ENCODE results near the gene KLHL18.
"Not testable (repeated sequence)": the region's sequence is repeated elsewhere in the genome, so short reads cannot be mapped to it uniquely, and the experiment has no call there.

The KLHL18 gene

GRCh38 chr3:47282424-47283192, at the start of gene KLHL18, which contains the start of gene KIF9:
Gene KLHL18, plus strand, starts transcription at chr3:47282944. Its CDS starts 22 bp downstream, at chr3:47282966.
Gene KIF9, minus strand, starts transcription at chr3:47282799. Its CDS starts 5,425 bp downstream, at chr3:47277374.
- peak; percentile 99 for DNase-seq

- DNase-seq, result no peak
These were observed 44.7 kb upstream of the KLHL18 start for GRCh38 chr3:47238017-47238416.

- DNase-seq, result no peak
These were observed 42.8 kb upstream of the KLHL18 start for GRCh38 chr3:47239929-47240328.

GRCh38 chr3:47243419-47244147, 39.2 kb upstream of the KLHL18 start:
- no peak for DNase-seq

DNA sequence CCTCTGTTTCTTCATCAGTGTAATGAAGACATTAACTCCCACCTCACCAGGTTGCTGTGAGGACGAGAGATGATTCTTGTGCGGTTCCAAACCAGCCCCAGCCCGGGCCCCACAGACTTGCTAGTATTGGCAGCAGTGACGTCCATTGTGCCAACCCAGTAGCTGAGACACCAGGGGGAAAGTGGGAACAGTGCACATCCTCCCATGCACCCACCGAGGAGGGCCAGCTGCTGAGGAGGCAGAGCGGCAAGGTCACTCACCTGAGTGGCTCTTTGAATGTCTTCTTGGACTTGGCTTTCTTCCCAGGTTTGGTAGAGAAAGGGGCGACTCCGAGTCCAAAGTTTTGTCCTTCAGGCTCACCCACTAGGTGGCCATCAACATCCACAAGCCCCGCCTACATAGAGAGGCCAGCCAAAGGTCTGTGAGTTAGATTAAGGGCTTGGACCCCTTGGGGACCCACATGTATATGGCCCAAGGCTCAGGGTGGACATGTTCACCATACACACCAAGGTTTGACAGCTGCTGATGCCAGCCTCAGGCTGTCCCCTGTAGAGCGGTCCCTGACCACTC, 38.1 kb upstream of the KLHL18 start:
- DNase-seq, result no peak

- no peak for DNase-seq
These were observed 37.5 kb upstream of the KLHL18 start for GRCh38 chr3:47245271-47245670.

- no peak for DNase-seq
These were observed 35.3 kb upstream of the KLHL18 start for GRCh38 chr3:47247131-47248064.

DNA sequence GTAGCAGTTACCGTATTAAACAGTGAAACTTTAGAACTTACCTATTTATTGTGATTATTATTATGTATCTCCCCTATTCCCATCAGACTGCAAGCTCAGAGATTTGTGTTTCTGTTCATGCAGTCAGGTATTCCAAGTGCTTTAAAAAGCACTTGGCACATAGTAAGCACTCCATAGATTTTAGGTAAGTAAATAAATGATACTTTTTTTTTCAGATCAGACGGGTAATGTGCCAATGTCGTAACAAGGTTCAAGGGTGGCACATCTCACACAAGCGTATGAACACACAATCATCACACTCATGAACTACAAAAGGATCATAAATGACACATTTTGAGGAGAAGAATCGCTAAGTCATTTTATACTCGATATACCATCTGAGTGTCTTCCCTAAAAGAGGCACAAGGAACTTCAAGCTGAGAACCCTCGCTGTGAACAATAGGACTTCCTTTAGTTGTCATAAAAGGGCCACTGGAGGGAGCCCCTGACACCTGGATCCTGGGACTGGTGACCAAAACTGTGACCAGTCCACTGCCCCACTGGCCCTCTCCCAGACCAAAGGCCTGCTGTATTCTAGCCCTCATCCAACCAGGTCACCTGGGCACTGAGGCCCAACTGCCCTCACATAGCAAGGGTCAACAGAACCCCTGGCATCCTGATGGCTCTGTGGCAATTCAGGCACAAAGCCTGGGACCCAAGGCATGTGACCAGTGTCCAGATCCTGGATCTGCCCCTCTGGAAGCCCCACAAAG, 32.3 kb upstream of the KLHL18 start:
- peak; percentile 89 for DNase-seq

DNA sequence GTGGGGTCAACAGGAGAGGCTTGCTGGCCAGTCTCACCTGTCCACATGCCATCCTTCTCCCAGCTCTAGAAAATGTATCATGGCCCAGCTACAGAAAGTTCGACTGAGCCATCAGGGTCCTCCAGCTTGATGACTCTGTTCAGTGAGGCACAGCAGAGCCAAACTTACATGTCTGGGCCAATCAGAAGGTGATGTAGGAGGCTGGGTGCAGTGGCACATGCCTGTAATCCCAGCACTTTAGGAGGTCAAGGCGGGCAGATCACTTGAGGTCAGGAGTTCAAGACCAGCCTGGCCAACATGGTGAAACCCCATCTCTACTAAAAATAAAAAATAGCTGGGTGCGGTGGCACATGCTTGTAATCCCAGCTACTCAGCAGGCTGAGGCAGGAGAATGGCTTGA, 31.7 kb upstream of the KLHL18 start:
- not testable (repeated sequence) for DNase-seq

DNA sequence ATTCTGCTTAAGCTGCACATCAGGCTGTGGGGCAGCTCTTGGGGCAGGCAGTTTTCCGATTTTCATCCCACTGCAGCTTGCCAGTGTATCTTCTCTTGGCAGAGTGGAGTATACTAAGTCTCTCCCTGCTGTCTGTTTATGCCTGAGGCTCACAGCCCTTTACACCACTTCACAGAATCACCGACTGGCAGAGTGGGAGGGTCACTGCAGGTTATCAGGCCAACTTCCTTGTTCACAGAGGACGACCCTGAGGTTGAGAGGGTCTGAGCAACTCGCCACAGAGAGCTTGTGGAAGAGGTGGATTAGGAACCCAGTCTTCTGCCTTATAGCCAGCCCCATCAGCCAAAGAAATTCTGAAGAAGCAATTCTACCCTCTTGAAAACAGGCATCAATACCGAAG, 31.1 kb upstream of the KLHL18 start:
- DNase-seq, result peak; percentile 60

DNA sequence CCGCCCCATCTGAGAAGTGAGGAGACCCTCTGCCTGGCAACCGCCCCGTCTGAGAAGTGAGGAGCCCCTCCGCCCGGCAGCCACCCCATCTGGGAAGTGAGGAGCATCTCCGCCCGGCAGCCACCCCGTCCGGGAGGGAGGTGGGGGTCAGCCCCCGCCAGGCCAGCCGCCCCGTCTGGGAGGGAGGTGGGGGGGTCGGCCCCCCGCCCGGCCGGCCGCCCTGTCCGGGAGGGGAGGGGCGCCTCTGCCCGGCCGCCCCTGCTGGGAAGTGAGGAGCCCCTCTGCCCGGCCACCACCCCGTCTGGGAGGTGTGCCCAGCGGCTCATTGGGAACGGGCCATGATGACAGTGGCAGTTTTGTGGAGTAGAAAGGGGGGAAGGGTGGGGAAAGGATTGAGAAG, 26.4 kb upstream of the KLHL18 start:
- not testable (repeated sequence) for DNase-seq

DNA sequence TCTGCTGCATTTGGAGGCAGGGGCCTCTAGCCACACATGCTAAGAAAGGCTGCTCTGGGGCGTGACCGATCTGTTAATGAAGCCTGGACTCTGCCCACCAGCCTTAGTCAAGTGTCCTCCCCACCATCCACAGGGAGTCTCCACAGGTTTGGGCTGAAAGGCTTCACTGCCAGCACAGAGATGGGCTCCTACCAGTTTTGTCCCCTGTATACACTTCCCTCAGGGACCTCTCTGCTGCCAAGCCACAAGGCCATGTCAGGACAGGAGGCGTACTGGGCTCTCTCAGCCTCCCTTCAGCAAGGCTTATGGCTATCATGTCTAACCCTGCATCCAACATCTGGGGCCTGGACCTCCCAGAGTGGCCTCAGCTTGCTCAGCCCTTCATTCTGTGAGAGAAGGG, 23.6 kb upstream of the KLHL18 start:
- DNase-seq, result no peak

- no peak for DNase-seq
These were observed 22.1 kb upstream of the KLHL18 start for GRCh38 chr3:47260605-47261004.

DNA sequence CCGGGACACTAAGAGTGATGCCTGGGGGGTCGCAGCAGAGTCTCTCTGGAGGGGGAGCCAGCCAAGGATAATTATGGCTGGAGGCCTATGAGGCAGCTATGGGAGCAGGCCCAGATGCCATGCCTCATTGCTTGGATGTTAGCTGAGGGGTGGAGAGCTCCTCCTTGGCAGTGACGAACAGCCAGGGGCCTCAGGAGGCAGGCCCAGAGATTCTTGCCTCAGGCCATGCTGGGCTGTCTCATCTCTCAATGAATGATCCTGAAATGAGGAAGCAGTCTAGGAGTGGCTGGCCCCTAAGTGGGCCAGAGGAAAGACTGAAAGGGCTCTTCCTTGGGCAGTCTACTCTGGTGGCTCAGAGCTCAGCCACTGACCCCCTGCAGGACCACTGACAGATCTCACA, 21.4 kb upstream of the KLHL18 start:
- peak; percentile 27 for DNase-seq

GRCh38 chr3:47265008-47265407, 17.7 kb upstream of the KLHL18 start:
- no peak for DNase-seq

GRCh38 chr3:47265725-47266428, 16.9 kb upstream of the KLHL18 start:
- DNase-seq, result no peak

DNA sequence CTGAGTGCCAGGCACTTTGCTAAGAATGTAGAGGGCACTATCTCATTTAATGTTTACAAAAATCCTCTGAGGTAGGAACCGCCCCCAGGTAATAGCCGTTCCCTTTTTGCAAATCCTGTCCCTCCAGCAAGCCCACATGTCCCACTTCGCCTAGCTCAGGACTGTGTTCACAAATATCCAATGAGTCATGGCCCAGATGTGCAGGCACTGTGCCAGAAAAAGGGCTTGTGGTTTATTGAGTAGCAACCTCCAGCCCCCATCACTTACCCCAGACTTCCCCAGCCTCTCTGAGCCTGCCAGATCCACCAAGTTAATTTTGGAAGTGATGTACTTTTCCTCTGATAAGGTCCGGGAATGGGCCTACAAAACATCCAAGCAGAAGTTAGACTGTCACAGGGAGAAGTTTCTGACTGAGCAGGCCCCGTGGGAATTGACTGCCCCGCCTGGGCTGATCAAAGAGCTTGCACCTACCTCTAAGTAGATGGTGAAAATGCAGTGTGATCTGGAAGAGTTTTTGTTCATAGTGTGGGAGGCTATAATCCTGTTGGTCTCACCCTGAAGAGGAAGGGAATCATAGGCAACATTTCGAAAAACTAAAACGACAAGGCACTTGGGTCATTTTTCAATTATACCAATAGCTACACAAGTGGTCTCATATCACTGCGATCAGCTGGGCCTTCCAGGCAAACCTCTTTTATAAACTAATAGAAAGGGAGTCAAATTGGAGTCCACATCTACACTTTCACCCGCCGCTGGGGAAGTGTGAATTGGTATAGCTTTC, 15.8 kb upstream of the KLHL18 start:
- peak; percentile 95 for DNase-seq

- no peak for DNase-seq
These were observed 15.3 kb upstream of the KLHL18 start for GRCh38 chr3:47267490-47267824.

- no peak for DNase-seq
These were observed 12.2 kb upstream of the KLHL18 start for GRCh38 chr3:47270526-47270925.

DNA sequence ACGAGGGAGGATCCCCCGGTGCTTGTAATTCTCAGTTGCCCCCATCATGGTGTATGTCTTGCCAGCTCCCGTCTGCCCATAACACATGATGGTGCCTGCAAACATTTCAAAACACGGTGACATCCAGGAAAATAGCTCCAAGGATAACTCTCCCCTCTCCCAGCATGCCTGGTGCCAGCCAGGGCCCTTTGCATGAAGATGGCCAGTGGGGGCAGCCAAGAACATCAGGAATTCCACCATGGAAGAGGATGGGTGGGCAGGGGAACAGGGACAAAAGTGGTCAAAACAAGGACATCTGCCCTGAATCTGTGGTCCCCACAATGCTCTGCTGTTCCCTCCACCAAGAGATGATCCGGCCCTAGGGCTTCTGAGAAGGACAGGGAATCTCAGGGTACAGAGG, 9.2 kb upstream of the KLHL18 start:
- no peak for DNase-seq

DNA sequence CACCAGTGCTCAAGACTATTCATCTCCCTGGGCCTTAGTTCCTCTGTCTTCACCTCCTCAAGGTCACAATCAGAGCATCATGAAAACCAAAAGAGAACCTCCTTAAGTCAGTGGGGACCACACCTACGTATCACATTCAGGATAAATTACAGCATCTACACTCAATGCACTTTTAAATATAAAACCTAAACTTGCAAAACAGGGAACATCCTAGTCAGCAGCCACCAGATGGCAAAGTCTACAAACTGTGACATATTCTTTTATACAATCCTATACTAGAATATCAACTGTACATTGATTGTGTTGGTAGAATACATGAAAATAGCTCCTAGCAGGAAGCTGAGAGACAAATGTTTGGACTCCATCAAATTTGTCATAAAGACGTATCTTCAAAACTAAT, 8.1 kb upstream of the KLHL18 start:
- no peak for DNase-seq

Measured in OCI-M1 (cell line).